Measurements from ENCODE around the gene ATXN2. TPM values are rescaled to one million over a fixed set of nuclear protein-coding genes. Genes with fewer than 3 reads are reported as not detected.

Gene ATXN2
- total and polyA plus RNA-seq, 9 of the 15 experiments (the other 6 are each of a cell fraction or from before 2014, with no cell fraction given): 16.8 to 67.8 (median 29.3) TPM

DNA sequence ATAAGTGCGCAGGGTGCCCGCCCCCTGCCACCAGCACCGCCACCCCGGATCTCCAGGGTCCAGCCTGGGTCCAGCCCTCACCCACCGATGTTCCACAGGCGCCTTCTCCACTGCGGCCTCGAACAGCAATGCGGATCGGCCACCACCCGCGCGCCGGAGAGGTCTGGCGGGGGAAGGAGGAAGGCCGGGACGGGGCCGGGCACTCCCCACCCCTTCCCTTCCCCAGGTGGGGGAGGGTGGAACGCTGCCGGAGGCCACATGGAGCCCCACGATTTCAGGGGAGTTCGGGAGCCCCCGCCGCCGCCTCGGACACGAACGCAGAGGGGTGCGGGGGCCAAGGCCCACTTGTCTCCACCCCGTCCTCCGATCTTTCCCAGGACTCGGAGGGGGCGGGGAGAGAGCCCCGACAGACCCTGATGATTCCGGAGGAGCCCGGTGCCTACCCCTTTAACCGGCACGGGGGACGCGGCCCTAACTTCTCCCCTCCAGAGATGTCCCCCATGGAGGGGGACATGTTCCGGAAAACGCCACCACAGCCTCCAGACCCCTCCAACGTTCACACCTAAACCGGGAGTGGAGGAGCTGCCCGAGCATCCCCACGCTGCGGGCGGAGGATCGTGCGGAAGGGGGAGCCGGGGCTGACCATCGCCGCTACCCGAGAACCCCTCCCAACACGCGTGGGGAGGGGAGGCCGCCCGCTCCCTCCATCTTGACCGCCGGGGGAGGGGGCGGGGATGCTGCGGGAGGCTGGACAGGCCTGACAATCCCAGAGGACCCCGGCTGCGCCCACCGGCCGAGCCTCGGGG, 1.1 kb downstream of the ATXN2 start (continued):
- TF ChIP-seq, protein P1, sequence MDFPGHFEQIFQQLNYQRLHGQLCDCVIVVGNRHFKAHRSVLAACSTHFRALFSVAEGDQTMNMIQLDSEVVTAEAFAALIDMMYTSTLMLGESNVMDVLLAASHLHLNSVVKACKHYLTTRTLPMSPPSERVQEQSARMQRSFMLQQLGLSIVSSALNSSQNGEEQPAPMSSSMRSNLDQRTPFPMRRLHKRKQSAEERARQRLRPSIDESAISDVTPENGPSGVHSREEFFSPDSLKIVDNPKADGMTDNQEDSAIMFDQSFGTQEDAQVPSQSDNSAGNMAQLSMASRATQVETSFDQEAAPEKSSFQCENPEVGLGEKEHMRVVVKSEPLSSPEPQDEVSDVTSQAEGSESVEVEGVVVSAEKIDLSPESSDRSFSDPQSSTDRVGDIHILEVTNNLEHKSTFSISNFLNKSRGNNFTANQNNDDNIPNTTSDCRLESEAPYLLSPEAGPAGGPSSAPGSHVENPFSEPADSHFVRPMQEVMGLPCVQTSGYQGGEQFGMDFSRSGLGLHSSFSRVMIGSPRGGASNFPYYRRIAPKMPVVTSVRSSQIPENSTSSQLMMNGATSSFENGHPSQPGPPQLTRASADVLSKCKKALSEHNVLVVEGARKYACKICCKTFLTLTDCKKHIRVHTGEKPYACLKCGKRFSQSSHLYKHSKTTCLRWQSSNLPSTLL (IDR thresholded peaks at IDR 0.05): no peak
- TF ChIP-seq HNRNPL (IDR thresholded peaks at IDR 0.05; ENCODE audit: low read depth, low read length) (no peak), NFIC (IDR thresholded peaks at IDR 0.05) (no peak), ZNF263 (CRISPR knock-in tag; IDR thresholded peaks at IDR 0.05; ENCODE audit: borderline replicate concordance) (0 out of 2 replicates have a peak, but pooled peaks have one; percentile 28), ATF1 (CRISPR knock-in tag; IDR thresholded peaks at IDR 0.05) (no peak), ATF1 (tag; IDR thresholded peaks at IDR 0.05) (no peak), ETV1 (tag; conservative IDR thresholded peaks at IDR 0.05; ENCODE audit: low read depth) (peak; percentile 32; the same call in 1 of the 2 replicates), MCM3 (IDR thresholded peaks at IDR 0.05) (no peak), ZFP1 (CRISPR knock-in tag; IDR thresholded peaks at IDR 0.05) (no peak)
- TF ChIP-seq, protein P2, sequence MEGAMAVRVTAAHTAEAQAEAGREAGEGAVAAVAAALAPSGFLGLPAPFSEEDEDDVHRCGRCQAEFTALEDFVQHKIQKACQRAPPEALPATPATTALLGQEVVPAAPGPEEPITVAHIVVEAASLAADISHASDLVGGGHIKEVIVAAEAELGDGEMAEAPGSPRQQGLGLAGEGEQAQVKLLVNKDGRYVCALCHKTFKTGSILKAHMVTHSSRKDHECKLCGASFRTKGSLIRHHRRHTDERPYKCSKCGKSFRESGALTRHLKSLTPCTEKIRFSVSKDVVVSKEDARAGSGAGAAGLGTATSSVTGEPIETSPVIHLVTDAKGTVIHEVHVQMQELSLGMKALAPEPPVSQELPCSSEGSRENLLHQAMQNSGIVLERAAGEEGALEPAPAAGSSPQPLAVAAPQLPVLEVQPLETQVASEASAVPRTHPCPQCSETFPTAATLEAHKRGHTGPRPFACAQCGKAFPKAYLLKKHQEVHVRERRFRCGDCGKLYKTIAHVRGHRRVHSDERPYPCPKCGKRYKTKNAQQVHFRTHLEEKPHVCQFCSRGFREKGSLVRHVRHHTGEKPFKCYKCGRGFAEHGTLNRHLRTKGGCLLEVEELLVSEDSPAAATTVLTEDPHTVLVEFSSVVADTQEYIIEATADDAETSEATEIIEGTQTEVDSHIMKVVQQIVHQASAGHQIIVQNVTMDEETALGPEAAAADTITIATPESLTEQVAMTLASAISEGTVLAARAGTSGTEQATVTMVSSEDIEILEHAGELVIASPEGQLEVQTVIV (CRISPR knock-in tag; IDR thresholded peaks at IDR 0.05; ENCODE audit: borderline replicate concordance): no peak
- TF ChIP-seq, protein P3, sequence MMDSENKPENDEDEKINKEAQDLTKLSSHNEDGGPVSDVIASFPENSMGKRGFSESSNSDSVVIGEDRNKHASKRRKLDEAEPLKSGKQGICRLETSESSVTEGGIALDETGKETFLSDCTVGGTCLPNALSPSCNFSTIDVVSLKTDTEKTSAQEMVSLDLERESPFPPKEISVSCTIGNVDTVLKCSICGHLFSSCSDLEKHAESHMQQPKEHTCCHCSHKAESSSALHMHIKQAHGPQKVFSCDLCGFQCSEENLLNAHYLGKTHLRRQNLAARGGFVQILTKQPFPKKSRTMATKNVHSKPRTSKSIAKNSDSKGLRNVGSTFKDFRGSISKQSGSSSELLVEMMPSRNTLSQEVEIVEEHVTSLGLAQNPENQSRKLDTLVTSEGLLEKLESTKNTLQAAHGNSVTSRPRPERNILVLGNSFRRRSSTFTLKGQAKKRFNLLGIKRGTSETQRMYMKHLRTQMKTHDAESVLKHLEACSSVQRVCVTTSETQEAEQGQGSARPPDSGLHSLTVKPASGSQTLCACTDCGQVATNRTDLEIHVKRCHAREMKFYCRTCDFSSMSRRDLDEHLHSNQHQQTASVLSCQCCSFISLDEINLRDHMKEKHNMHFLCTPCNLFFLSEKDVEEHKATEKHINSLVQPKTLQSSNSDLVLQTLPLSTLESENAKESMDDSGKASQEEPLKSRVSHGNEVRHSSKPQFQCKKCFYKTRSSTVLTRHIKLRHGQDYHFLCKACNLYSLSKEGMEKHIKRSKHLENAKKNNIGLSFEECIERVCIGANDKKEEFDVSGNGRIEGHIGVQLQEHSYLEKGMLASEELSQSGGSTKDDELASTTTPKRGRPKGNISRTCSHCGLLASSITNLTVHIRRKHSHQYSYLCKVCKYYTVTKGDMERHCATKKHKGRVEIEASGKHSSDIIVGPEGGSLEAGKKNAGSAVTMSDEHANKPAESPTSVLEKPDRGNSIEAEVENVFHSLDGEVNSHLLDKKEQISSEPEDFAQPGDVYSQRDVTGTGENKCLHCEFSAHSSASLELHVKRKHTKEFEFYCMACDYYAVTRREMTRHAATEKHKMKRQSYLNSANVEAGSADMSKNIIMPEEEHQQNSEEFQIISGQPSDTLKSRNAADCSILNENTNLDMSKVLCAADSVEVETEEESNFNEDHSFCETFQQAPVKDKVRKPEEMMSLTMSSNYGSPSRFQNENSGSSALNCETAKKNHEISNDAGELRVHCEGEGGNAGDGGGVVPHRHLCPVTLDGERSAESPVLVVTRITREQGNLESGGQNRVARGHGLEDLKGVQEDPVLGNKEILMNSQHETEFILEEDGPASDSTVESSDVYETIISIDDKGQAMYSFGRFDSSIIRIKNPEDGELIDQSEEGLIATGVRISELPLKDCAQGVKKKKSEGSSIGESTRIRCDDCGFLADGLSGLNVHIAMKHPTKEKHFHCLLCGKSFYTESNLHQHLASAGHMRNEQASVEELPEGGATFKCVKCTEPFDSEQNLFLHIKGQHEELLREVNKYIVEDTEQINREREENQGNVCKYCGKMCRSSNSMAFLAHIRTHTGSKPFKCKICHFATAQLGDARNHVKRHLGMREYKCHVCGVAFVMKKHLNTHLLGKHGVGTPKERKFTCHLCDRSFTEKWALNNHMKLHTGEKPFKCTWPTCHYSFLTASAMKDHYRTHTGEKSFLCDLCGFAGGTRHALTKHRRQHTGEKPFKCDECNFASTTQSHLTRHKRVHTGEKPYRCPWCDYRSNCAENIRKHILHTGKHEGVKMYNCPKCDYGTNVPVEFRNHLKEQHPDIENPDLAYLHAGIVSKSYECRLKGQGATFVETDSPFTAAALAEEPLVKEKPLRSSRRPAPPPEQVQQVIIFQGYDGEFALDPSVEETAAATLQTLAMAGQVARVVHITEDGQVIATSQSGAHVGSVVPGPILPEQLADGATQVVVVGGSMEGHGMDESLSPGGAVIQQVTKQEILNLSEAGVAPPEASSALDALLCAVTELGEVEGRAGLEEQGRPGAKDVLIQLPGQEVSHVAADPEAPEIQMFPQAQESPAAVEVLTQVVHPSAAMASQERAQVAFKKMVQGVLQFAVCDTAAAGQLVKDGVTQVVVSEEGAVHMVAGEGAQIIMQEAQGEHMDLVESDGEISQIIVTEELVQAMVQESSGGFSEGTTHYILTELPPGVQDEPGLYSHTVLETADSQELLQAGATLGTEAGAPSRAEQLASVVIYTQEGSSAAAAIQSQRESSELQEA (IDR thresholded peaks at IDR 0.05; ENCODE audit: low read depth): no peak

Measured in K562 (cell line).